Activated gamma-delta T cell treated with anti-CD3 and anti-CD28 coated beads, Interleukin-2, amount 50 U/mL, for 16 hours (primary cell): ENCODE data around the gene PPFIA4.
"Not testable (repeated sequence)": the region's sequence is repeated elsewhere in the genome, so short reads cannot be mapped to it uniquely, and the experiment has no call there.

Source experiments
- DNase-seq: peaks from one replicate; pipeline ENCODE4 v3.0.0-alpha.2; 2020; ENCODE audit warnings: low read depth

The PPFIA4 gene

DNA sequence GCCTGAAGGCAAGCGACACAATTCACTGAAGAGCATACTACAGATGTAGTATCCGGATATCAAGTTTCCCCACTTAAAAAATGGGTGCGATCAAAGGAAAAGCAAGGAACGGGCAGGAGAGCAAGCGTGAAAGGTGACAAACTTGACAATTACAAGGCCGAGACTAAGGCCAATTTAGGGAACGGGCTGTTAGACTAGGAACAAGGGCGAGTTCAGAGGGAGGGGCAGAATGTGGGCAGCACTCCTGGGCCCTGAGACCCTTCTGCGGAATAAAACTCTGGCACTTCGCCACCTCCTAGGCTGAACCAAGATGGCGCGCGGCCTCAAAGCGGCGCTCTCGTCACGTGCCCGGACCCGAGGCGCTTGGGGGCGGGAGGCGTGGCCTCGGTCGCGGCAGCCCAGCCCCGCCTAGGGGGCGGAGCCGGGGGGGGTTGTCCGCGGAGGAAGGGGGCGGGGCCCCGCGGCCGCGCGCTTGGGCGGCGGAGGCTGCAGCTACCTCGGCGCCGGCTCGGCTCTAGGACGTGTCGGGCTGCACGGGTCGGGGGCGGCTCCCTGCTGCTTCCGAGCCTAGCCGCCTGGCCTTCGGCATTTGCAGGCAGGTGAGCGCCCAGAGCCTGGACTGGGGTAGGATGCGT, at the start of gene PPFIA4:
PPFIA4 (plus strand) TSS at position 461 of the 635 bp plus-strand sequence. CDS start 12,518 bp downstream, outside the sequence.
- peak; percentile 72 for DNase-seq

DNA sequence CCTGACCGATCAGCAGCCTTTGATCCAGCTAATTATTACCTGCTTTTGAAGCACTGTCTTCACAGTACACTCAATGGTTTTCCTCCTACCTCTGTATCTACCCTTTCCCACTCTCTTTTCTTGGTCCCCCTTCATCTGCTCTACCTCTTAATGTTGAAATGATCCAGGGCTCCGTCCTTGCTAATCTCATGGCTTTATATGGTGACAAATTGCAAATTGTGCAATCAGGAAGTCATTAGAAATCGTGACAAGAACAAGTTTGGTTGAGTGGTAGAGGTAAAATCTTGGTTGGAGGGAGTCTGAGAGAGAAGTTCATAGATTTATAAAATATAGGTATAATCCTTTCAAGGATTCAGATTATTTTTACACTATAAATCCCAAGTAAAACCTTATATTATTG, 49.7 kb upstream of the PPFIA4 start:
- no peak for DNase-seq

DNA sequence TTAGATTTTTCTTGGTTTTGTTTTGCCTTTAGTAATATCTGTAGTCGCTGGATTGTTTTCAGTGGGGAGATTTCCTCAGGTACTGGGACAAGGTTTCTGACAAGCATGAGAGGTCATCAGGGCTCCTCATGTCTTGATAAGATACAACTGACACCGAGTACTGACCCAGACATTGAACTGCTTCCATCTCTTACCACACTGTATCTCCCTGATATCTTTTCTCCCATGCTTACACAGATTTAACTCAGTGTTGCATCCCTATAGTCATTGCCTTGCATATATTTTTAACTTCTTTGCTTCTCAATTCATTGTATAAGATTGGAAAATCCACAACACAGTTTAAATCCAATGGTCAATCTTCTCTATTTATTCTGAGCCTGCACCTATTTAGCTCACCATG, 46.8 kb upstream of the PPFIA4 start:
- no peak for DNase-seq

DNA sequence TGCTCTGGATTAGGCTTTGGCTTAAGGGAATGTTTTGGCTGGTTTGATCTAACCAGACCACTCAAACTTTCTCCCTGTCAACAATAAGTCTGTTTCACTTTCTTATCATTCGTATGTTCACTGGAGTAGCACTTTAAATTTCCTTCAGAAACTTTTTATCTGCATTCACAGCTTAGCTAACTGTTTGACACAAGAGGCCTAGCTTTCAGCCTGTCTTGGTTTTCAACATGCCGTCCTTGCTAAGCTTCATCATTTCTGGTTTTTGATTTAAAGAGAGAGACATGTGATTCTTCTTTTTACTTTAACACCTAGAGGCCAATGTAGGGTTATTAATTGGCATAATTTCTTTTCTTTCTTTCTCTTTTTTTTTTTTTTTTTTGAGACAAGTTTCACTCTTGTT, 44.4 kb upstream of the PPFIA4 start:
- no peak for DNase-seq

DNA sequence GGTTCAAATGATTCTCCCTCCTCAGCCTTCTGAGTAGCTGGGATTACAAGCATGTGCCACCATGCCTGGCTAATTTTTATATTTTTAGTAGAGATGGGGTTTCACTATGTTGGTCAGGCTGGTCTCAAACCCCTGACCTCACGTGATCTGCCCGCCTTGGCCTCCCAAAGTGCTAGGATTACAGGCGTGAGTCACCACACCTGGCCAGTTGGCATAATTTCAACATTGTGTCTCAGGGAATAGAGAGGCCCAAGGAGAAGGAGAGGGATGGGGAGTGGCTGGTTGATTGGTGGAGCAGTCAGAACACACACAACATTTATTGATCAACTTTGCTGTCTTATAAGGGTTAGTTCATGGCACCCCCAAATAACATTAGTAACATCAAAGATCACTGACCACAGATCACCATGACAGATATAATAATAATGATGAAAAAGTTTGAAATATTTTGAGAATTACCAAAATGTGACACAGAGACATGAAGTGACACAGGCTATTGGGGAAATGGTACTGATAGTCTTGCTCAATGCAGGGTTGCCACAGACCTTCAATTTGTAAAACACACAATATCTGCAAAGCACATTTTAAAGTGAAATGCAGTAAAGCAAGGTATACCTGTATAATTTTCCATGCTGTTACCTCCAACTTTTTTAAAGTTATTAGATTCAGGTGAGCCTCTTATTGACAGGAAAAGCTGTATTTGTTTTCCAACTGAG, 43.4 kb upstream of the PPFIA4 start:
- no peak for DNase-seq

DNA sequence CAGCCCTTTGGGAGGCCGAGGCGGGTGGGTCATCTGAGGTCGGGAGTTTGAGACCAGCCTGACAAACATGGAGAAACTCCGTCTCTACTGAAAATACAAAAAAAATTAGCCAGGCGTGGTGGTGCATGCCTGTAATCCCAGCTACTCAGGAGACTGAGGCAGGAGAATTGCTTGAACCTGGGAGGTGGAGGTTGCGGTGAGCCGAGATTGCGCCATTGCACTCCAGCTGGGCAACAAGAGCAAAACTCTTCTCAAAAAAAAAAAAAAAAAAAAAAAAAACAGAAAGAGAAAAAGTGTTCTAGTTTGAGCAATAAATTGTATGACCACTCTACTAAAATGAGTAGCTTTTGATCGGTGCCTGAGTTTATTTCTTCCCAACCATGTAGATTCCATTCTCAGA, 40.2 kb upstream of the PPFIA4 start:
- DNase-seq, result not testable (repeated sequence)

DNA sequence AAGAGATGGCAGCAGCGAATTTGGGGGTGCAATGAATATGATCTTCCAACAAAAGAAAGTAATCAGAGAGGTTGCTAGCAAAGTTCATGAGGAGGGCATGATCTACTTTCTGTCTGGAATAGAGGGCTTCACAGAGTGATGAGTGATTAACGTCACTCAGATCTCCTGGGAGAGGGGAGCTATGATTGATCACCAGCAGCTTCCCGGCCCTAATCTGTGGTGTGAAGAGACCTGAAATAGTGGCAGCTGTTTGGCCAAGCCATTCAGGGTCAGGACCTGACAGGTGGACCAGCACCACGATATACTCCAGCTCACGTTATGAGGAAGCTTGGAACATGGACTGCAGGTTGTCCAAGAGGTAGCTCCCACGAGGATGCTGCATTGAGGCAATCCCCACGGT, 39.0 kb upstream of the PPFIA4 start:
- DNase-seq, result no peak

DNA sequence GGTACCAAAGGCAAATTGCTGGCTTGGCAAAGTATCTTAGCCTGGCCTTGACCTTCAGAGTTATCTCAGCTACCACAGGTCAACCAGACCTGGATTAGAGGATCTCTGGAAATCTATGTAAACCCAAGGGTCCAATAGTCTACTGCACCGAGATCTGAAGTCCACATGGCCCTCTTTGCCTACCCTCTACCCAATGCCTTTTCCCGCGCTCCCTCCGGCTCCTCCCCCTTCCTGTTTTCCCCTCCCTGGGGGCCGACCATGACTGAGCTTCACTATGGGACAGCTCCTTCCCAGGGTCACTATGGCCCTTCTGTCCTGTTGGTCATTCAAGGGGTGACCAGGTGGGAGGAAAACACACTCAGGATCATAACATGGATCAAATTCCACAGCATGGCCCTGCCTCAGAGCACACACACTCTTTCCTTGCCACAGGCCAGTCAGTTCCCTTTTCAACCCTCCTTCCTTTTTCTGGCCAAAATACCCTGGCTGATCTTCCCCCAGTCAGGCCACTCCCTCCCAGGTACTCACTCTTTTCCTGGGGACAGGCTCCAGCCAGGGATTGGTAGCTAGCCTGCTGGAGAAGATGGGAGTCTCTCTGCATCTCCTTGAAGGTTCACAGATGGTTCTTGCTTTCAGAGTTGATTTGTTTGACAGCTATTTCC, 38.2 kb upstream of the PPFIA4 start:
- DNase-seq, result no peak

DNA sequence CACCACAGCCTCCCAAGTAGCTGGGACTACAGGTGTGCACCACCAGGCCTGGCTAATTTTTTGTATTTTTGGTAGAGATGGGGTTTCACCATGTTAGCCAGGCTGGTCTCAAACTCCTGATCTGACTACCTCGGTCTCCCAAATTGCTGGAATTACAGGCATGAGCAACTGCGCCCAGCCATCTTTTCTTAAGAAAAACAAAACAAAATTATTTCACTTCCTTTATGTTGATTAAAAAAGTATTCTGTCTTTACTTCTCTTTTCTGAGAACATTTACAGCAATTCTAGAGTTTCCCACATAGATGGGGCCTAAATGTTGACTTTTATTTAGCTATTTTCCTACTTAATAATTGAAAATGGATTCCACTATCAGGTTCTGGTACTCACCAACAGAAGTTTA, 36.4 kb upstream of the PPFIA4 start:
- no peak for DNase-seq

DNA sequence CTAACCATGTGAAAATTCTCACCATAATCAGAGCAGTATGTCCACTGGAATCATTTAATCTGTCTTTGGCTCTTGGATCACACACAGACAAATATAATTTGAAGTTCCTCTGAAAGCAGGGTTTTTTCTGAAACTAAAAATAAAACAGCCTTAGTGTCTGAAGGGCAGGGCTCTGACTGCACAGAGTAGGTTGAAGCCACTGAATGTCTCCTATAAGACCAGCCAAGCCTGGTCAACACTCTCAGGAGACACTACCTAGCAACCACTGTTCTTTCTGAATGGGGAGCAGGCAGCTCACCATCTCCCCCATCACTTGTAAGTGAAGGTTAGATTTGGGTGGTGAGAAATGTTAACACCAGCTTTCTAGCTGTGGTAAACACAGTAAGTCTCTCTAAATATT, 35.2 kb upstream of the PPFIA4 start:
- DNase-seq, result no peak

DNA sequence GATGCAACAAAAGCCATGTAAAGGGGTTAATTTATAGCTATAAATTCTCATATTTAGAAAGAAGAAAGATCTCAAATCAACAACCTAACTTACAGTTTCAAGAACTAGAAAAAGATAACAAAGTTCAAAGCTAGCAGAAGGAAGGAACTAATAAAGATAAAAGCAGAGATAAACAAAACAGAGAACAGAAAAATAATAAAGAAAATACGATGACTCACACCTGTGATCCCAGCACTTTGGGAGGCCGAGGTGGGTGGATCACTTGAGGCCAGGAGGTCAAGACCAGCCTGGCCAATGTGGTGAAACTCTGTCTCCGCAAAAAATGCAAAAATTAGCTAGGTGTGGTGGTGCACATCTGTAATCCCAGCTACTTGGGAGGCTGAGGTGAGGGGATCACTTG, 31.5 kb upstream of the PPFIA4 start:
- DNase-seq, result no peak

DNA sequence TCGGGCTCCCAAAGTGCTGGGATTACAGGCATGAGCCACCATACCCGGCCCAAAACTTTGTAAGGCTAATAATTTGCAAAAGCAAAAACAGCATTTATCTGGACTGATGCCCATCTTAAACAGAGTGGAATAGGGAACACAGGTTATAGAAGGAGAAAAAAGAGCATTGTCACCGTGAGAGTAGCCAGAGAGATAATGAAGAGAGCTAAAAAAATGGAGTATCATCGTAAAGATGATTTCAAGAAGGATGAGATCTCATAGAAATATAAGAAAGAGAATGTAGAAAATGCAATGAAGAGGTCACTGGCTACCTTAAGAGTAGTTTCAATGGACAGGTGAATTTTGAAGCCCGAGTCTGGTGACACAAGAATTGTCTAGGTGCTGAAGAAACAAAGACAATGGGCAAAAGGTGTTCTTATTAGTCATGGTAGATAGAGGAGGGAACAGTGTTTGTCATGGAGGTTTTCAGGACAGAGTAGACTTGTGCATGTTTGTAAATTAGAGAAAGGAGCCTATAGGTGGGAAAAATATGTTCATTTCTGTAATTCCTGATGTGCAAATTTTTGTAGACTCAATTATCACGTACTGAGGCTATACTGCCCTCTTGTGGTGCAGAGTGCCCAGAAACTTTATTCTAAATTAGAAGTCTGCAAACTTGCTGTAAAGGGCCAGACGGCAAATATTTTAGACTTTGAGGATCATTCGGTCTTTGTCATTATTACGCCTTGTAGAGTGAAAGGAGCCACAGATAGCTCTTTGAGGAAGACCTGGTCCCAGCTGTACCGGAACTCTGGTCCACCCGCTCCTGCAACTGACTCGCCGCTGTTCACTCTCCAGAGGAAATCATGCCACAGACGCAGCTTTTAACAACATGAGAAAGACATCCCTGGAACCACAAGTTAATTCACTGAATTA, 27.2 kb upstream of the PPFIA4 start:
- DNase-seq, result peak; percentile 47

DNA sequence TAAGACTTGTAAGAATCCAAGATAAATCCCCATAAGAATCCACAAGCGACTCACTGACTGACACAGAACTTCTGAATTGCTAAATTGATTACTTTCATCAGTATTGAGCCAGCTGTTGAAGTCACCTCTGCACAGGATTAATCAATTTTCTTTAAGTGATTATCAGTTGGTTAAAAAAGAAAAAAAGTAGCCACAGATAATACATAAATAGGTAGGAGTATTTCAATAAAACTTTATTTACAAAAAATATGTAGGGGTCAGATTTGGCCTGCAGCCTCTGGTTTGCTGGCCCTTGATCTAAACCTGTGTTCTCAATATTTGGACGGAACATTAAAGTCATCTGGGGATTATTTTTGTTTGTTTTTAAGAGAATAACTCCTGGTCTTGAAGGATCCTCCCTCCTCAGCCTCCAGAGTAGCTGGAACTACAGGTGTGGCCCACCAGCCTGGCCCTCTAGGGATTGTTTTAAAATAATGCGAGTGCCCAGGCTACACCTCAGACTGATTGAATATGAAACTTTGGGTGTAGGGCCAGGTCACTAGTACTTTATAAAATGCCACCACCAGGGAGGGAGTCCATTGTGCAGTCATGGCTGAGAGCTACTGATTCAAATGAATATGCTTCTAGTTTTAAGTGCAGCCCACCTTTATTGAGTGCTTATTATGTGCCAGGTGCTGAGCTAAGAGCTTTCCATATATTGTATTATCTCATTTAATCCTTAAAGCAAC, 25.9 kb upstream of the PPFIA4 start:
- DNase-seq, result no peak

DNA sequence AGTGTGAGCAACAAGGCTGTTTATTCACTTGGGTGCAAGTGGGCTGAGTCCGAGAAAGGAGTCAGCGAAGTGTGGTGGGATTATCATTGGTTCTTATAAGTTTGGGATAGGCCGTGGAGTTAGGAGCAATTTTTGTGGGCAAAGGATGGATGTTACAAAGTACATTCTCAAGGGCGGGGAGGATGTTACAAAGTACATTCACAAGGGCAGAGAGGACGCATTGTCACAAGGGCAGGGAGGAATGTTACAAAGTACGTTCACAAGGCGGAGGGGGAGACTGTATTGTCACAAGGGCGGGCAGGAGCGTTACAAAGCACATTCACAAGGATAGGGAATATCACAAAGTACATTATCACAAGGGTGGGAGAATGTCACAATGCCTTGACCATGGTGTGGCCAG, 24.3 kb upstream of the PPFIA4 start:
- no peak for DNase-seq

DNA sequence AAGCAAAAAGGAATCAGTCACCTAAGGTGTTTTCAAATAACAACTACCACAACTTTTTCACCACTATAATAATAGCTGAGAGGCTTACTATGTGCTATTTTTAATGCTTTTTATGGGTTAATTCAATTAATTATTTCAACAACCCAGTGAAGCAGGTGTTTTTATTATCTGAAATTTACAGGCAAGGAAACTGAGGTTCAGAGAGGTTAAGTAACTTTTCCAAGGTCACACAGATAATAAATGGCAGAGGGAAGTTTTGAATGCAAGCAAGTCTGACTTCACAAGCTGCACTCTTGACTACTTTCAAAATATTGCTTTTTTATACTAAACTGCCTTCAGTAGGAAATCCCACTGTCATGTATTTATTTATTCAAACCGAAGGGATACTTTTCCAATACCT, 23.3 kb upstream of the PPFIA4 start:
- DNase-seq, result no peak

DNA sequence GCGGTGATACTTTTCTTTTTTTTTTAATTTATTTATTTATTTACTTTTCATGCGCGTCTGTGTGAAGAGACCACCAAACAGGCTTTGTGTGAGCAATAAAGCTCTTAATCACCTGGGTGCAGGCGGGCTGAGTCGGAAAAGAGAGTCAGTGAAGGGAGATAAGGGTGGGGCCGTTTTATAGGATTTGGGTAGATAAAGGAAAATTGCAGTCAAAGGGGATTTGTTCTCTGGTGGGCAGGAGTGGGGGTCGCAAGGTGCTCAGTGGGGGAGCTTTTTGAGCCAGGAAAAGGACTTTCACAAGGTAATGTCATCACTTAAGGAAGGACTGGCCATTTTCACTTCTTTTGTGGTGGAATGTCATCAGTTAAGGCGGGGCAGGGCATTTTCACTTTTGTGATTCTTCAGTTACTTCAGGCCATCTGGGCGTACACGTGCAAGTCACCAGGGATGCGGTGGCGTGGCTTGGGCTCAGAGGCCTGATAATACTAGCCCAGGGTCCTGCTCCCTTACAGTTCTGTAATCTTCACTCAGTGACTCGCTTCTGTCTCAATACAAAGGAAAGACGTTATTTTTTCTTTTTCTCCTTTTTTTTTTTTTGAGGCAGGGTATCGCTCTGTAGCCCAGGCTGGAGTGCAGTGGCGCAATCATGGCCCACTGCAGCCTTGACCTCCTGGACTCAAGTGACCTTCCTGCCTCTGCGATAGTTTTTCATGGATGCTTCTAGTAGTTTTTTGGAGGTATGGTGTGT, 20.7 kb upstream of the PPFIA4 start:
- not testable (repeated sequence) for DNase-seq

DNA sequence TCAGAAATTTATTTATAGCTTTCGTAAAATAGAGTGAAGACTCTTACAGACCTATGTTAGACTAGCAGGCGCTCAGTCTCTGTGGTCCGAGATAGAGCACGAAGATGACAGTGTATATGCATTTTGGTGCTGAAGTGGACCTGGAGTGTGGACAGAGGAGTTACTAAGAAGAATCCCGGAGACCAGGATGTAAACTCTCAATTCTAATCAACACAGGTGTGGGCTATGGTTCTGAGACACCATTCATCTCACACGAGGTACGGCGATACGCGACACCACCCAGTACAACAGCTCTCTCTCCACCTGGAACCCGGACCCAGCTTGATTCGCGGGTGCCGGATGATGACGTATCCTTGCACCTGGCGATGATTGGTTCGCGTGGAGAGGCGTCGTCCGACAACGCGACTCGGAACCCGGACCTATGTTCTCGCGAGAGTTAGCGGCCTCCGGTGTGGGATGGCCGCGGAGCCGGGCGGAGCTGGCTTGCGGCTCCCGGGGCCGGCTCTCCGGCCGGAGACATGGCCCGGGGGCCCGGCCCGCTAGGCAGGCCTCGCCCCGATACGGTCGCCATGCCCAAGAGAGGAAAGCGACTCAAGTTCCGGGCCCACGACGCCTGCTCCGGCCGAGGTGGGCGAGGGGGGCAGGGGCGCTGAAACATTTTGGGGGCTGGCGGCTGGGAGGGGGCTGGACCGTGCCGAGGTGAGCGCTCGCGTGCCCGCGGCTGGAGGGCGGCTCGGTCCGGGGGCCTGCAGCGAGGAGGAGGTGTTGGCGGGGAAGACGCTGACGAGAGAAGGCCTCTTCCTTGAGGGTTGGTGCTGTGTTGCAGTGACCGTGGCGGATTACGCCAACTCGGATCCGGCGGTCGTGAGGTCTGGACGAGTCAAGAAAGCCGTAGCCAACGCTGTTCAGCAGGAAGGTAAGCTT, 19.1 kb upstream of the PPFIA4 start, which contains the start of gene TMEM183A:
TMEM183A (plus strand) TSS at position 427 of the 924 bp plus-strand sequence; CDS start at position 519, 92 bp downstream.
- peak; percentile 92 for DNase-seq

DNA sequence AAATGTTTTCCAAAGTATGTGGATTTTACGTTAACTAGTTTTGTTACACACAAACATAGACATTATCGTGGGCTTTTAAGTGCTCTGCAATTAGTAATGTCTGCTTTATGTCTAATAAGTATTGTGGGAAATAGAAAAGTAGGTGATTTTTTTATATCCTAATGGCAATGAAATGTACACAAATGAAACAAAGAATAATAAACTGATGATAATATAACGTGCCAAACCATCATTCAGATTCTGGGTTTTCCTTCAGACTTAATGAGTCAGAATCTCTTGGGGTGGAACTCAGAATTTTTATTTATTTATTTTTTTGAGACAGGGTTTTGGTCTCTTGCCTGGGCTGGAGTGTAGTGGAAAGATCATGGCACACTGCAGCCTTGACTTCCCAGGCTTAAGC, 17.1 kb upstream of the PPFIA4 start:
- DNase-seq, result no peak

DNA sequence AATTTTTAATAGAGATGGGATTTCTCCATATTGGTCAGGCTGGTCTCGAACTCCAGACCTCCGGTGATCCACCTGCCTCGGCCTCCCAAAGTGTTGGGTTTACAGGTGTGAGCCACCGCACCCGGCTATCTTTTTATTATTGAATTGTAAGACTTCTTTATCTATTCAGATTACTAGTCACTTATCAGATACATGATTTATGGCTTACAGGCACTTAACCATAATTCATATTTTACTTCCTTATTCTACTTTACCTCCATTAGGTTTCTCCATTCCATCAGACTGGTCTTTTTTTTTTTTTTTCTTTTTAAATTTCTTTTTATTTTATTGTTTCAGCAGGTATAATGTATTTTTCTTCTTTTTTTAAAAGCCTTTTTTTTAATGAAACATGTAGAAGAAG, 14.7 kb upstream of the PPFIA4 start:
- DNase-seq, result no peak

DNA sequence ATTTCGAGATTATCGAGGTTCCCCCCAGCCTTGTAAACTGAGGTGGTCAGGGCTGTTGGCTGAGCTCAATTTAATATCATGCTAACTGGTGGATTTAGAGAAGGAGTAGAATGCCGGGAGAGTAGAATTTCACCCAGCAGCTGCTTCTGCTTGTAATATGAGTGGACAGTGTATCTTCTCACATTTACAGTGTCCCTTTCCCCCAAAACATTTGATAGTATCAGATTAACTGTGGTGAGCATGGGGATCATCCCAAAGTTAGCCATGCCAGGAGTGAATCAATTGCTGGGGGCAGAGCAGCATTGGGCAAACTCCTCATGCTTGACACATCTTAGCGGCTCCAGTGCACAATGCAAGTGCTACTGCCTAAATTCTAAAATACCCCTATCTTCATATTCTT, 9.2 kb upstream of the PPFIA4 start:
- no peak for DNase-seq
